ENCODE data around the gene RASSF1. TPM values are rescaled to one million over a fixed set of nuclear protein-coding genes. Genes with fewer than 3 reads are reported as not detected.

RASSF1 gene
- total RNA-seq, 1 experiment from 2014 or later: 29.6 TPM

- no peak overlapping the region for H3K27ac ChIP-seq (ENCODE audit: low read depth, low read length)
- no peaks in the 10 kb centered on the region for H3K9me3 ChIP-seq (ENCODE audit: control insufficient read depth in 1 of 2, insufficient read depth in 1 of 2, low read depth in 1 of 2, low read length in 2 of 2)
- no peaks in the 10 kb centered on the region for H4K20me1 ChIP-seq (ENCODE audit: insufficient read depth)
- TF ChIP-seq EZH2 (IDR thresholded peaks at IDR 0.05) (no peak), EZH2phosphoT487 (IDR thresholded peaks at IDR 0.05; ENCODE audit: borderline replicate concordance) (no peak), JUND (IDR thresholded peaks at IDR 0.05) (no peak), CTCF (IDR thresholded peaks at IDR 0.05 in 2 of 3, conservative IDR thresholded peaks at IDR 0.05 in 1 of 3; ENCODE audit: borderline replicate concordance in 1 of 3, insufficient read depth in 1 of 3, low read depth in 2 of 3, low read length in 2 of 3) (no peak), CEBPB (IDR thresholded peaks at IDR 0.05; ENCODE audit: low read depth) (no peak), MAX (IDR thresholded peaks at IDR 0.05) (no peak), EGR1 (IDR thresholded peaks at IDR 0.05; ENCODE audit: low read depth) (no peak), SP1 (IDR thresholded peaks at IDR 0.05; ENCODE audit: low read depth) (no peak), ZNF274 (IDR thresholded peaks at IDR 0.05; ENCODE audit: low read depth, low read length) (no peak), TCF7L2 (IDR thresholded peaks at IDR 0.05; ENCODE audit: borderline replicate concordance, extremely low read depth, insufficient read depth, insufficient read length) (no peak), CBX3 (IDR thresholded peaks at IDR 0.05; ENCODE audit: low read depth) (no peak), REST (IDR thresholded peaks at IDR 0.05; ENCODE audit: low read depth) (no peak), ATF3 (IDR thresholded peaks at IDR 0.05) (no peak), FOSL1 (IDR thresholded peaks at IDR 0.05; ENCODE audit: low read depth) (no peak), ELF1 (IDR thresholded peaks at IDR 0.05; ENCODE audit: borderline replicate concordance, low read depth) (no peak), ZBTB33 (IDR thresholded peaks at IDR 0.05; ENCODE audit: extremely low read depth, insufficient replicate concordance, low read length) (no peak), POLR2AphosphoS5 (IDR thresholded peaks at IDR 0.05; ENCODE audit: low read depth, low read length) (no peak)
- ChIA-PET CTCF (no interaction called here), POLR2A (no interaction called here), RAD21 (ENCODE audit: low non-redundant PET in 1 of 2, low total read pairs in 2 of 2, uncharacterized antibody in 2 of 2, unreplicated experiment in 2 of 2) (no interaction called here)
- ATAC-seq (no peak), DNase-seq (ENCODE audit: low read depth, low spot score) (no peak)
- H3K4me3 ChIP-seq (replicated peaks in 1 of 2; ENCODE audit: low read depth in 1 of 2, low read length in 2 of 2): no peak overlapping the region
- BruUV-seq (replicated peaks): no TSS peak
- H3K79me2 ChIP-seq (ENCODE audit: insufficient read depth, low read length): no peaks in the 10 kb centered on the region
- H2AFZ ChIP-seq (ENCODE audit: low read depth, low read length, poor library complexity, severe bottlenecking): no peak overlapping the region
- intact Hi-C loops (cut with micrococcal nuclease): no loop called here
- H3K4me1 ChIP-seq (ENCODE audit: control insufficient read depth in 1 of 2, insufficient read depth in 2 of 2, low read length in 2 of 2): no peaks in the 10 kb centered on the region
- no peaks in the 10 kb centered on the region for H3K27me3 ChIP-seq (ENCODE audit: insufficient read depth, low read length)
- H3K4me2 ChIP-seq (ENCODE audit: low read length): no peak overlapping the region
- H3K36me3 ChIP-seq (ENCODE audit: control insufficient read depth in 1 of 2, insufficient read depth in 2 of 2, low read length in 2 of 2): no peaks in the 10 kb centered on the region
- no peak overlapping the region for H3K9ac ChIP-seq (ENCODE audit: low read length)
- no peaks in the 10 kb centered on the region for H3K9me2 ChIP-seq (ENCODE audit: insufficient read depth)
These were observed 43.1 kb upstream of the RASSF1 start for GRCh38 chr3:50383750-50384149.
